ENCODE results near the gene SMIM36.
A peak's percentile ranks its signal among the peaks of the same experiment; 100 is the strongest.

Gene SMIM36

DNA sequence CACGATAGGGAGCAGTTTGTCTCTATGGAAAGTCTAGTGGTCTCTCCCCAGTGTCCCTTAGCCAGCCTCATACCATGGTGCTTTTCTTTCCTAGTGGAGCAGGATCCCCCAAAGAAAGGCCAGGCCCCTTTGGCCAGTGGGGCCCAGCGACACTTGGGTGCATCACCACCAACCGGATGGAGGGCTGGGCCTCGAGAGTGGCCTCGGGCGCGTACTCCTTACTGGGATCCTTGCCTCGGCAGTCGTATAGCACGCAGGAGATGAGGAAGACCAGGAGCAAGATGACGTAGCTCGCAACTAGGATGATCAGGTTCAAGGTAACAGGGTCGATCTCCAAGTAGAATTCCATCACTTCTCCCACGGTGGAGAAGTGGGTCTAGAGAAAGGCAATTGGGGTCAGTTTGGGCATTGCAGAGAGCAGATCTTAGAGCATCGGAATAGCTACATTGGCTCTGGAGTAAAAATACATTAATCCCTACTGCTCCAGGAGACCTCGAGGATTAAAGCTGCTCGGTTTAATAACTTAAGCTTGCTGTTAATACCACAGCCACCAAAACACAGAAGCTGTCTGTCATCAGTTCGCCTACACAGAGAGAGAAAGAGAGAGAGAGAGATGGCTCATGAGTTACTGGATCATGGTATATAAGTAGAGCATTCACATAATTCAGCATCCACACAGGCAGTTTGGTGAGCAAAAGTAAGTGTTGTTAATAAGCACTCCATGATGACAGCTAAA, at the start of gene SMIM36:
Gene SMIM36 (minus strand): TSS at position 467 of the 736 bp plus-strand sequence.
- H3K27ac ChIP-seq = no peak within 1 kb of the TSS
- TF ChIP-seq ZFX (IDR thresholded peaks at IDR 0.05; ENCODE audit: borderline replicate concordance) = no peak
- TF ChIP-seq, protein P1, sequence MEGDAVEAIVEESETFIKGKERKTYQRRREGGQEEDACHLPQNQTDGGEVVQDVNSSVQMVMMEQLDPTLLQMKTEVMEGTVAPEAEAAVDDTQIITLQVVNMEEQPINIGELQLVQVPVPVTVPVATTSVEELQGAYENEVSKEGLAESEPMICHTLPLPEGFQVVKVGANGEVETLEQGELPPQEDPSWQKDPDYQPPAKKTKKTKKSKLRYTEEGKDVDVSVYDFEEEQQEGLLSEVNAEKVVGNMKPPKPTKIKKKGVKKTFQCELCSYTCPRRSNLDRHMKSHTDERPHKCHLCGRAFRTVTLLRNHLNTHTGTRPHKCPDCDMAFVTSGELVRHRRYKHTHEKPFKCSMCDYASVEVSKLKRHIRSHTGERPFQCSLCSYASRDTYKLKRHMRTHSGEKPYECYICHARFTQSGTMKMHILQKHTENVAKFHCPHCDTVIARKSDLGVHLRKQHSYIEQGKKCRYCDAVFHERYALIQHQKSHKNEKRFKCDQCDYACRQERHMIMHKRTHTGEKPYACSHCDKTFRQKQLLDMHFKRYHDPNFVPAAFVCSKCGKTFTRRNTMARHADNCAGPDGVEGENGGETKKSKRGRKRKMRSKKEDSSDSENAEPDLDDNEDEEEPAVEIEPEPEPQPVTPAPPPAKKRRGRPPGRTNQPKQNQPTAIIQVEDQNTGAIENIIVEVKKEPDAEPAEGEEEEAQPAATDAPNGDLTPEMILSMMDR (IDR thresholded peaks at IDR 0.05) = no peak

DNA sequence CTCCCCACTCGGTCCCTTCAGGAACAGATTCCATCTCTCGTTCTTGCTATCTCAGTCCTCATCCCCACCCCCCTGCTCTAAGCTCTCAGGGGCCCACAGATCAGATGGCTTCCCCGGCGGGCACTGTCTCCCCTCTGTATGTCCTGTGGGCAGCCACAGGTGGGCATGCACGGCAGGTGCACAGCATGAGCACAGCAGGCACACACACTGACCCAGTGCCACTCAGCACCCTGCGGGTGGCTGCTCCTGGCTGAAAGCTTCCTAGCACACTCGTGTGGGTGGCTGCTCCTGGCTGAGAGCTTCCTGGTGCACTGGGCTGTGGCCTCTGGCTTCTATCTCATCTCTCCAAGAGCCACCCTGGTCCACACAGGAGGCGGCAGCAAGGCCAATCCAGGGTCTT, 44.5 kb upstream of the SMIM36 start:
- H3K27ac ChIP-seq = no peak overlapping the region
- TF ChIP-seq, protein P1 (IDR thresholded peaks at IDR 0.05) = no peak
- no peak for TF ChIP-seq ZFX (IDR thresholded peaks at IDR 0.05; ENCODE audit: borderline replicate concordance)

DNA sequence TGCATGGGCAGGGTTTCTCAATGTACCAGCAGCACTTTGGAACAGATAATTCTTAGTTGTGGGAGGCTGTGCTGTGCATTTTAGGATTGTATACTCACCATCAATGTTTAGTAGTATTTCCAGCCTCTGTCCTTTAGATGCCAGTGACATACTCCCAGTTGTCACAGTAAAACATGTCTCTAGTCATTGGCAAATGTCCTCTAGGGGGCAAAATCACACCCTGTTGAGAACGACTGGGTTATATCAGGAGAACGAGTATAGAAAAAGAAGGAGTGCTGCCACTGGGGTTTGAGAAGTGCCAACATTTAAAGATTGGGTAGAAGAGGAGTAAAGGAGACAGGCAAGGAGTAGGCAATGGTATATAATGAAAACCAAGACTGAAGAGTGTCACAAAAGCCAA, 37.9 kb upstream of the SMIM36 start:
- TF ChIP-seq, protein P1 (IDR thresholded peaks at IDR 0.05) = peak; percentile 42
- no peak for TF ChIP-seq ZFX (IDR thresholded peaks at IDR 0.05; ENCODE audit: borderline replicate concordance)
- H3K27ac ChIP-seq = no peak overlapping the region

DNA sequence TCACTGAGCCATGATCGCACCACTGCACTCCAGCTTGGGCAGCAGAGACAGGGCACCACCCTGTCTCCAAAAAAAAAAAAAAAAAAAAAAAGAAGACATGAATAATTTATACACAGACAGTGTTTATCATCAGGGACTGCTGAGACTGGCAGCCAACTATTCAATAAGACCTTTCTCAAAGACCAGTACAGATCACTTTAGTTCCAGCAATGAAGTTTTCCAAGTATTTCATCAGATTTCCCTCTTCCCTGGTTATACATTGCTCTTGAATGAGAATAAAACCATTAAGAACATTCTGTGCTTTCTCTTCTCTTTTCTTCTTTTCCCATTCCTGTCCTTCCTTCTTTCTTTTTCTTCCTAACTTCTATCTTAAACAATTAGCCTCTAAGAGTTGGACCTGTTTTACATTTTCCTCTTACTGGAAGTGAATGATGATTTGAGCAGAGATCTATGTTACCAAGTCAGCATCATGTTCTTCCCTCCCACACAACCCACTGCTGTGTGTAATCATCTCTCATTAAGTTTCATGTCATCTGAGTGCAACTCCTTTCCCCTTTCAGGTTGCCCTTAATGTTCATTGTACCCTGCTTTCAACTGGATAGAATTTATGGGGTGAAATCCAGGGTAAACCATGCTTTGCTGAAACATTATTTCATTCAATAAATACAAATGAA, 35.9 kb upstream of the SMIM36 start:
- no peak for TF ChIP-seq ZFX (IDR thresholded peaks at IDR 0.05; ENCODE audit: borderline replicate concordance)
- TF ChIP-seq, protein P1 (IDR thresholded peaks at IDR 0.05) = no peak
- H3K27ac ChIP-seq = no peak overlapping the region

DNA sequence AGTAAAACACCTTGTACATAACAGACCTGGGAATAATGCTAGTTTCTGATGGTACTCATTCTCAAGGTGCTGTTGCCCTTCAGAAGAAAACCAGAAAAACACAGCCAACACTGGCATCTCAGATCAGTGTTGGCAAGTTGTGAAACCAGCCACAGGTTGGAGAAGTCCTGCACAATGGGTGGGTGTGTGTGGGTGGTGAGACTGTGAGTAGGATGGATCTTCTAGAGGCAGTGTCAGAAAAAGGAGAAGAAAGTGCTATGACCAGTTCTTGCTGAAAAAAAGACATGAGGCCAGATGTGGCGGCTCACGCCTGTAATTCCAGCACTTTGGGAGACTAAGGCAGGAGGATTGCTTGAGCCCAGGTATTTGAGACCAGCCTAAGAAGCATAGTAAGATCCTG, 35.2 kb upstream of the SMIM36 start:
- H3K27ac ChIP-seq = no peak overlapping the region
- no peak for TF ChIP-seq ZFX (IDR thresholded peaks at IDR 0.05; ENCODE audit: borderline replicate concordance)
- TF ChIP-seq, protein P1 (IDR thresholded peaks at IDR 0.05) = no peak

DNA sequence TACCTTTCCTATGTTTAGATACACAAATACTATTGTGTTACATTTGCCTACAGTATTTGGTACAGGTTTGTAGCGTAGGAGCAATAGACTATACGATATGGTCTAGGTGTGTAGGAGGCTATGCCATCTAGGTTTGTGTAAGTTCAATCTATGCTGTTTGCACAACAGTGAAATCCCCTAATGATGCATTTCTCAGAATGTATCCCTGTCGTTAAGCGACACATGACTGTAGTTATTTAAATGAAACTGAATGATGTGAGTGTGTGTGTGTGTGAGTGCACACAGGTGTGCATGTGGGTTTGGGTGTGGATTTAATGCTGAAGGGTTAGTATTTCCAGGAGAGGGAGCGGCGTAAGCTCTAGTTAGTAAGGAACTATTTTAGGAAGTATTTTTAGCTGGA, 34.6 kb upstream of the SMIM36 start:
- TF ChIP-seq, protein P1 (IDR thresholded peaks at IDR 0.05) = no peak
- TF ChIP-seq ZFX (IDR thresholded peaks at IDR 0.05; ENCODE audit: borderline replicate concordance) = no peak
- no peak overlapping the region for H3K27ac ChIP-seq

DNA sequence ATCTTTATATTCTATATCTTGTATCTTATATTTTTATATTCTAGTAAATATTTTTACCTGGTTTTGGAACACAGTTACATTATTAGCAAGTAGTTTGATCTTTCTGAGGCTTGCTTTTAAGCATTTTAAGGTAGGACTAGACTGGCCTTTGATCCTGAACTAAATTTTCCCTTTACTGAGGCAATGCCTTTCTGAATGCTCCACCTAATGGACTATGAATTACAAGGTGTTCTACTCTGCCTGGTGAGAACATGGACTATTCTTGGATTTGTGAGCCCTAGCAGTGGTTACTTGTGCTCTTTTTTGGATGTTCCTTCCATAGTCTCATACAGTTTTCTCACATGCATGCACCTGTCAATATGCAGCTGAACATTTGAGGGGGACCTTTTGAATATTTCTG, 32.5 kb upstream of the SMIM36 start:
- H3K27ac ChIP-seq = no peak overlapping the region
- TF ChIP-seq ZFX (IDR thresholded peaks at IDR 0.05; ENCODE audit: borderline replicate concordance) = no peak
- TF ChIP-seq, protein P1 (IDR thresholded peaks at IDR 0.05) = no peak

Data from 22Rv1 (cell line).